Measurements from ENCODE around the gene GPS1.

The GPS1 gene

DNA sequence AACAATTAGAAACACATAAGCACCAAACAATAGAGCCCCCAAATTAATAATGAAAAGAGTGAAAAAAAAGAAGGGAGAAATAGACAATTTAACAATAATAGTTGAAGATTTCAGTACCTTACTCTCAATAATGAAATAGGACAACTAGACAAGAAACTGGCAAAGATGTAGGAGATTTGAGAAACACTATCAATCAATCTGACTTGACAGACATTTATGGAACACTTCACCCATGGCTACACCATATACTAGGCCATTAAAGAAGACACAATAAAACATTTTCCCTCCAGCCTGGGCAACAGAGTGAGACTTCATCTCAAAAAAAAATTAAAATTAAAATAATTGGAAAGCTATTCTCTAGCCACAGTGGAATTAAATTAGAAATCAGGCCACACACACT, 18.9 kb downstream of the GPS1 start:
- in situ Hi-C loops (cut with MboI; ENCODE audit: low sequenced_read_pairs) = no loop called here

DNA sequence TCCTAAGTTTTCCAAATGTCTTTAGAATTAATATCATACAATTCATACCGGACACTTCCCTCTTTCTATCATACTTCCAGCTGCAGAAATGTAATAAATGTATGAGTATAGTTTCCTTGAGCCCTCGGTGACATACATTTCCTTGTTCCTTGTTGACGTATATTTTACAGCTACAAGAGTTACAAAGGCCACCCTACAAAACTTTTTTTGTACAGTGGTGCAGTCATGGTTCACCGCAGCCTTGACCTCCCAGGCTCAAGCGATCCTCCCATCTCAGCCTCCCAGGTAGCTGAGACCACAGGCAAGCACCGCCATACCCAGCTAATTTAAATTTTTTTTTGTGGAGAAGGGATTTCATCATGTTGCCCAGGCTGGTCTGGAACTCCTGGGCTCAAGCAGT, 21.1 kb downstream of the GPS1 start:
- in situ Hi-C loops (cut with MboI; ENCODE audit: low sequenced_read_pairs) = no loop called here

DNA sequence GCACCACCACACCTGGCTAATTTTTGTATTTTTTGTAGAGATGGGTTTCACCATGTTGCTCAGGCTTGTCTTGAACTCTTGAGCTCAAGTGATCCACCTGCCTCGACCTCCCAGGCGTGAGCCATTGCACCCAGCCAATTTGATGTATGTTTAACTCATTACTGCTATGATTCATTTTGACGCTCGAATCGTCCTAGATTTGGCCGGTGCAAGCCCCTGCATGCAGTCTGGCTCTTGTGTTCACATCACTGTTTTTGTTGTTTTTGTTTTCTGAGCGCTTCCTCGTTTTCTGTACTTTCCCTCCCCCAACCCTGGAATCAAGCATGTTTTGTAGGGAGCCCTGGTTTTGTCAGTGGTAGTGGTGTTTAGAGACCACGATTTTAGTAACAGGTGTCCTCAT, 21.7 kb downstream of the GPS1 start:
- in situ Hi-C loops (cut with MboI; ENCODE audit: low sequenced_read_pairs) = no loop called here

DNA sequence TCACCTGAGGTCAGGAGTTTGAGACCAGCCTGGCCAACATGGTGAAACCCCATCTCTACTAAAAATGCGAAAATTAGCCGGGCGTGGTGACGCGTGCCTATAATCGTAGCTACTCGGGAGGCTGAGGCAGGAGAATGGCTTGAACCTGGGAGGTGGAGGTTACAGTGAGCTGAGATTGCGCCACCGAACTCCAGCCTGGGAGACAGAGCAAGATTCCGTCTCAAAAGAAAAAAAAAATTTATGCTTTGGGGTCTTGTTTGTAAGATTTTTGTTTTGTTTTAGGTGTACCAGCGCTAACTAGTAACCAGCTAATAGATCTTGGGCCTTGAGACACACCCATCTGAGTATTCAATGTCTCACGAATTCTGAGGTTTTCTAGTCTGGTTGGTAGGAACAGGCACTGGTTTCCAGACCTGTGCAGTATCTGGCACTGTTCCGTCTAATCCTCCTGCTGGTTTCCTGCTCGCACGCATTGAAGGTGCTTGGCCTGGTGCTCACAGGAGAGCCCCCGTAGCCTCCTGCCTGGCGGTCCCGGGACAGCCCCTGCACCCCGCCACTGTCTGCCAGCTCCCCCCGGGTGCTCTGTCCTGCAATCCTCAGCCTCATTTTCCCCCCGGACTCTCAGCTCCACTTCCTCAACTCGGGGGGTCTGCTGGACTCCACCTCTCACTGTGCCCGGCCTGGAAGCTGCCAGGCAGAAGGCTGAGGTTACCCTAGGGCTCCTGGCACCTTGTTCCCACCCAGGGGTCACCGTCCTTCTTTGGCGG, 24.5 kb downstream of the GPS1 start:
- in situ Hi-C loops (cut with MboI; ENCODE audit: low sequenced_read_pairs) = no loop called here

DNA sequence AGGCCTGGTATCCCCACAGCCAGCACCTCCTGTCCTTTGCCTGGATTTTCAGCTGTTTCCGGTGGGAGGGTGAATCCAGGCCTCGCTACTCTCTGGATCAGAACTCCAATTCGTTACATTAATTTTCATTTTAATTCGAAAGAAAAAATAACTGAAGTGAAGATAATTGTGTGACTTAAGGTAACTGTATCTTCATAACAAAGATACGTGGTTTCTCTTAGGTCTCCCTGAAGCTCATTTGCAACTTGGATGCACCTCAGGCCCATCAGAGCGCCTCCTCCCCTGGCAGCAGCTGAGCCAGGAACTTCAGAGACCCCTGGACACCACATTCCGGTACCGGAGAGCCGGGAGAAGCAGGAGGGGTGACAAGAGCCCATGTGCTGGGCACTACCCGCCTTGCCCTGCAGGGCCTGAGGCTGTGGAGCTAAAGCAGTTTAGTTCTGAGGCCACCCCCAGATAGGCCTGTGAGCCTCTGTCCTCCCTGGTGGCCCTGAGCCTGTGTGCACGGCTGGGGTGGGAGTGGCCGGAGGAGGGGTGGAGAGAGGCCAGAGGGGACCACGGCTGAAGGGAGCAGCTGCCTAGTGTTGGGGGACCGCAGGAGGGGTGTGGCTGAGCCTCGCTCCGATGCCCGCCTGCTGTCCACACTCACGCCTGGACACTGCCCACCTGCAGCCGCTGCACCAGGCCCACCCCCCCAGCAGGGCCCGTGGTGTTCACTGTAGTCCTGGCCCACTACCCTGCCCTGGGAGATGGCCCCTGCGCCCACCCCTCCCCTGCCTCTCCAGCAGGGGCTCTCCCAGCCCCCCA, 25.3 kb downstream of the GPS1 start:
- in situ Hi-C loops (cut with MboI; ENCODE audit: low sequenced_read_pairs) = no loop called here

DNA sequence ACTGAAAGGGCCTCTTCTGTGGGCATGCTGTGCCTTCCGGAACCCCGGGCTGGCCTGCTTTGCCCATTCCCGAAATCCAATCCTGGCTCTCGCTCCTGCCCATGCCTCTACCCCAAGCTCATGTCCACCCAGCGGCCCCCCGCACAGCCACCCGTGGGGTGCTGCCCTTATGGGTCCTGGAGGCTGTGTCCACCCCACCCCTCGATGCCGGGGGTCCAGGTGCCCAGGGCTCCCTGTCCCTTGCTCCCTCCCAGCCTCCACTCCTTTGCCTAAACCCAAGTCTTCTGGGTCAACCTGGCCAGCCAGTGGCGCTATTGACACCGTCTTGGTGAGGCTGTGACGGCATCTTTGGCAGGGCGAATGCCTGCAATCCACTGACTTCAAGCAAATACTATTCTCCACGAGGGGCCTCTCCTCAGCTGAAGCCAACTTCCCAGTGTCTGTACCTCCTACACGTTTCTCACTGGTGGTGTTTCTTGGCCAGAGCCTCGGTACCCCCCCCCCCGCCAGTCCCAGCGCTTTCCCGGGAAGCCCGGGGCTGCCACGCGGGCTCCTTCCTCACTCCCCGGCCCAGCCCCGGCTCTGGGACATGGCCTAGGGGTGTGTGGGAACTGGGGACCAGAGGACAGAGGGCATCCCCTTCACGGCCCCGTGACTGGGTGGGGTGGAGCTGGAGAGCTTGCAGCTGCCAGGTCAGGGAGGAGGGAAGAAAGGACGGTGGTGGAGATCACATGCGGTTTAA, 26.1 kb downstream of the GPS1 start:
- in situ Hi-C loops (cut with MboI; ENCODE audit: low sequenced_read_pairs) = no loop called here

DNA sequence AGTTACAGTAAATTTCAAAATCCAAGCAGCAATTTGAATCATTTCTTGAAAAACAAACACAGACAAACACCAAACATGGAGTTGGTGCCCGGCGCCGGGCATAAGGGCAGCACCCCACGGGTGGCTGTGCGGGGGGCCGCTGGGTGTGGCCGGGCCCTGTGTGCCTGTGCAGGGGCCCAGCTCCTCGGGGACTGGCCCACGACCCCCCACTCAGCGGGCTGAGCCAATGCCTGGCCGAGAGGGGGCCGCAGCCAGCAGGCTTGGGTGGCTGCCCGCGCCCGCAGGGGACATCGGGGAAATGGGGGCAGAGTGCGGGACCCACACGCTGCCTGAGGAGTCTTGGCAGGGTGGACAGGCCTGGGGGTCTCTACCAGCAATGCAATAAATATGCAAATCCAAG, 26.7 kb downstream of the GPS1 start:
- in situ Hi-C loops (cut with MboI; ENCODE audit: low sequenced_read_pairs) = no loop called here

DNA sequence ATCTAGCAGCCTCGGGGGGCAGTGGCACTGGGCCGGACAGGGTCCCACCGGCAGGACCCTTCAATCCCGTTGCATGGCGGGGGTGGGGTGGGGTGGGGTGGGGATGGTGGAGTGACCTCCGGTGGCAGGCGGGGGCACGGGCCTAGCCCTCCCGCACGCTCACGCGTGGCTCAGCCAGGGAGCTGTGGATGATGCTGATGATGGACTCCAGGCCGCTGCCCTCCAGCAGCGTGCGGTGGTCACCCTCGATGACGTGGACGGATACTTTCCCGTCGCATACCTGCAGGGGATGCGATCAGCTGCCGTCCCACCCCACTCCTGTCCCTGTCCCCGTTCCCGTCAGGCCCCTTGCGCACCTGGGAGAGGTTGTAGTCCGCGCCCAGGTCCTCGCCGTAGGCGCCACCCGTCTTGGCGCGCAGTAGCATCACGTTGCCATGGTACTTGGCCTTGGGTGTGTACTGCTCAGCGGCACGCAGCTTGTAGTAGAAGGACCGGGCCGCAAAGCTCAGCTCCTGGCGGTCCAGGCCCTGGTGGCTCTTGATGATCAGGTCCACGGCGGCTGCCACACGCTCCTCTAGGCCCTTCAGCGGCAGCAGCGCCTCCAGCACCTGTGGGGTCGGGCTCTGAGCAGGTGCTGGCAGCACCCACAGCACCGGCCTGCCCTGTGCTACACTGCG, 27.4 kb downstream of the GPS1 start:
- in situ Hi-C loops (cut with MboI; ENCODE audit: low sequenced_read_pairs) = no loop called here

DNA sequence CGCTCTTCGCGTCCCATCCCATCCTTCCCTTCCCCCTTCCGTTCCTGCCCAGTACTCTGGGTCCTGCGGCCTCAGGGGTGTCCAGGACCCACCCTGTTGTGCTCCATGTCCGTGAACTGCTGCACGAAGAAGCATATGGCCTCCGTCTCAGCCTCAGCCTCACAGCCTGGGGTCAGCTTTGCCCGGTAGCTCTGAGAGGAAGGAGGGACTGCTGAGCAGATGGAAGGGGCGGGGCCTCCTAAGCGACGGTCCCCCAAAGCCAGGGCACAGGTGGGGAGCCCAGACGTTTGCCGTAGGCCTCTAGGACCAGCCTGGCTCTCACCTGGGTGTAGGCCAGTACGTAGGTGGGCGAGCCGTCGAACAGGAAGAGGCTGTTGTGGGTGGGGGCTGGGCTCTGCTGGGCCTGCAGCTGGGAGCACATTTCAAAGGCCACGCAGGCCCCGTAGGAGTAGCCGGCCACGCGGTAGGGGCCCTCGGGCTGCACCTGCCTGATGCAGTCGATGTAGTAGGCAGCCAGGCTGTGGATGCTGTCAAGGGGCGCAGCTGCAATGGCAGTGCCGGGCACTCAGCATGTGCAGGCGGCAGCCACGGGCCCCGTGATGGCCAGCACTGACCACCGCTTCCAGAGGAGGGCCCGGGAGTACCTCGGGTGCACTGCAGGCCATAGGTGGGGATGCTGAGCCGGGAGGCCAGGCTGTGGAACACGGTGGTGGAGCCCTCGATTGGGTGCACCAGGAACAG, 28.5 kb downstream of the GPS1 start:
- in situ Hi-C loops (cut with MboI; ENCODE audit: low sequenced_read_pairs) = no loop called here

DNA sequence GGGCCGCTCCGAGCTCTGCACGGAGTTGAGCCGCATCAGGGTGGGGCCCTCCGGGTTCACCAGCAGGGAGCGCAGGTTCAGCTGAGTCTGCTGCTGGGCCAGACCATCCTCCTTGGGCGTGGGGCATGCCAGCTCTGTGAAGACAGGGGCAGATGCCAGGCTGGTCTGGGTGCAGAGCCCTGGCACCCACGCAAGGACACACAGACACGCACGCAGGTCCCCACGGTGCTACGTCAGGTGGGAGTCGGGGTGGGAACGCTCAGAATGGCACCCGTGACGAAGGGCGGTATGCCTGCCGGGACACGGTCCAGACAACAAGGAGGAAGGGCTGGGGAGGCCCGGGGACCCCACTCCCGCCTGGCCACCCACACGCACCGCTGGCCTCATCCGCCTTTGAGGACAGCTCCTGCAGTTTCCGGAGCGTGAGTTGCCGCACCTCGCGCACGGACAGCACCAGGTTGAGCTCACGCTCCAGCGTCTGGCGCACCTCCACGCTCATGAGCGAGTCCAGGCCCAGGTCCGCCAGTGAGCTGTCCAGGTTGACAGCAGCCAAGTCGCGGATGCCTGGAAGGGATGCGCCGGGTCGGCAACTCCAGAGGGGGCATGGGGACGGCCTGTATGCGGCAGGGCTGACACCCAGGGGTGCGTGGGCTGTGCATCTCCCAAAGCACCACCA, 29.2 kb downstream of the GPS1 start:
- in situ Hi-C loops (cut with MboI; ENCODE audit: low sequenced_read_pairs) = no loop called here

DNA sequence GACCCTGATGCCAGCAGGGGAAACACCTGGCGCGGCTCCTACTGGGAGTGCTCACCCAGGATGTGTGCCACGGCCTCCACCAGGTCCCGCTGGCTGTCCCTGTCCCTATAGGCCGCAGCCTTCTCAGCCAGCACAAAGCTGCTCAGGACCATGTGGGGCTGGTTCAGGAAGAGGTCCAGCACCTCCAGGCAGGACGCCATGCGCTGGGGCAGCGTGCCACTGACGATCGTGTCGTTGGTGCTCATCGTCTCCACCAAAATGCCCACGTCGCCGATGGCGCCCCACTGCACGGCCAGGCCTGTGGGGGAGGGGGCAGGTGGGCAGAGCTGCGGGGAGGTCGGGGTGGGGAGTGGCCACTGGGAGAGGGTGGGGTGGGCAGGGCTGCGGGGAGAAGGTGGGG, 29.8 kb downstream of the GPS1 start:
- in situ Hi-C loops (cut with MboI; ENCODE audit: low sequenced_read_pairs) = no loop called here

DNA sequence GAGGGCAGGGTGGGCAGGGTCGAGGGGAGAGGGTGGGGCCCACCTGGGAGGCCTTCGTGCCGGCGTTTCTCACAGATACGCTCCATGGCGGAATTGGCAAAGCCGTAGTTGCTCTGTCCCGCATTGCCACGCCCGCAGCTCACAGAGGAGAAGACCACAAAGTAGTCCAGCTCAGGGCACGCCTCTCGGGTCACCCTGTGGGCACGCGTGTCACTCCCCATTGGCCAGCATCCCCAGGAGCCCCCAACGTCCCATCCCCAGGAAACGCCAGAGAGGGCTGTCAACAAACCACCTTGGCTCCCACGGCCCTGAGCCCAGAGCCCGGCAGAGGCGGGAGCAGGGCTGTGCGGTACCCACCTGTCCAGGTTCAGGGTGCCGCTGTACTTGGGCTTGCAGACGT, 30.3 kb downstream of the GPS1 start:
- in situ Hi-C loops (cut with MboI; ENCODE audit: low sequenced_read_pairs) = no loop called here

DNA sequence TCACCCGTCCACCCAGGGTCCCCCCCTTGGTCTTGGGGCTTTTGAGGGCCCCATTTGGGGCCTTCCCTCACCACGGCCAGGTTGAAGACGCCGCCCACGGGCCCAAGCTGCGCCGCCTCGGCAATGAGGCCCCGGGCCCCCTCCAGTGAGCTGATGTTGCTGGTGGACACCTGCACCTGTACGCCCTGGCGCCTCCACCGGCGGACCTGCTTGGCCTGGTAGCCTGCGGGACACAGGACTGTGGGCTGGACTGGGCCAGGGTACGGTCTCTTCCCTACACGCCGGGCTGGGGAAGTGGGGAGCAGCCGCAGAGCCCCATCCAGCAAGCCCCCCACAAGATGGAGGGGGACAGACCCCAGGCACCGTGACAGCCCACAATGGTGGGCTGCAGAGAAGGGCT, 30.8 kb downstream of the GPS1 start:
- in situ Hi-C loops (cut with MboI; ENCODE audit: low sequenced_read_pairs) = no loop called here

DNA sequence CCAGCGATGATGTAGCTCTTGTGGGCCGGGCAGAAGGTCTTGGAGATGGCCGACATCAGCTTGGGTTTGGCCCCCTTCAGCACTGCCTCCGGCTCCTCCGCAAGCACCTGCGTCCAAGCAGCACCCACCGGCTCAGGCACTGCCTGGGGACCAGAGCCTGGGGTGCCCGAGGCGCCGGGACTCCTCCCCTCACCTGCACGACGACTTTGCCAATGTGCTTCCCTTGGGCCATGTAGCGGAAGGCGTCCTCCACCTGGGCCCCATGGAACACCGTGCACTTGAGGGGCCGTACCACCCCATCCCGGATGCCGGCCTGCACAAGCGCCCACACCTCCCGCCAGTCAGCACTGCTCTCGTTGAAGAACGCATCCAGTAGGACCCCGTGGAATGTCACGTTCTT, 31.3 kb downstream of the GPS1 start:
- in situ Hi-C loops (cut with MboI; ENCODE audit: low sequenced_read_pairs) = no loop called here

DNA sequence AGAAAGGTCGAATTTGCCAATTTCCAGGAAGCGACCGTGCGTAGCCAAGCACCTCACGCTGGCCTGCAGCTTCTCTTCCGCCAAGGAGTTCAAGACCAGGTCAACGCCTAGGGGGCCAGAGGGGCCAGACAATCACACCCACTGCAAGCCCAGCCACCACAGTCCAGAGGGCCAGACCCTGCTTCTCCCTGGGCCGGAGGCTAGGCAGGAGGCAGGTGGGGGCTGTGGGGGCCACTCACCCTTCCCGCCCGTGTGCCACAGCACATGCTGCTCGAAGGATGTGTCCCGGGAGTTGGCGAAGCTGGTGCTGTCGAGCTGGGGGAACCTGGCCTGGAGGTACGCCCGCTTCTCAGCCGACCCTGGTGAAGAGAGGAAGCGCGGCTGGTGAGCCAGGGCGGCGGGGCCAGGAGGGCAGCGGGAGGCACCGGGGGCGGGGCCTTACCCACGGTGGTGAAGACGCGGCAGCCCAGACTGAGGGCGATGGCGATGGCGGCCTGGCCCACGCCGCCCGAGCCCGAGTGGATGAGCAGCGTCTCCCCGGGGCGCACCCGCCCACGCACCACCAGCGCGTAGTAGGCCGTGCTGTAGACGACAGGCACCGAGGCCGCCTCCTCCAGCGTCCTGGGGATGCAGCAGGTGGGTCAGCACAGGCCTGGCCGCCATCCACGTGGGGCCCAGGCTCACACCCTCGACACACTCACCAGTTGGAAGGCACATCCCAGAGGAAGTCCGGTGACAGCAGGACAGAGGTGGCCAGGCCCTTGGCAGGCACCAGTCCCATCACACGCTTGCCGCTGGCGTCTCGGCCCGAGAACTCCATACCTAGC, 32.0 kb downstream of the GPS1 start:
- in situ Hi-C loops (cut with MboI; ENCODE audit: low sequenced_read_pairs) = no loop called here

DNA sequence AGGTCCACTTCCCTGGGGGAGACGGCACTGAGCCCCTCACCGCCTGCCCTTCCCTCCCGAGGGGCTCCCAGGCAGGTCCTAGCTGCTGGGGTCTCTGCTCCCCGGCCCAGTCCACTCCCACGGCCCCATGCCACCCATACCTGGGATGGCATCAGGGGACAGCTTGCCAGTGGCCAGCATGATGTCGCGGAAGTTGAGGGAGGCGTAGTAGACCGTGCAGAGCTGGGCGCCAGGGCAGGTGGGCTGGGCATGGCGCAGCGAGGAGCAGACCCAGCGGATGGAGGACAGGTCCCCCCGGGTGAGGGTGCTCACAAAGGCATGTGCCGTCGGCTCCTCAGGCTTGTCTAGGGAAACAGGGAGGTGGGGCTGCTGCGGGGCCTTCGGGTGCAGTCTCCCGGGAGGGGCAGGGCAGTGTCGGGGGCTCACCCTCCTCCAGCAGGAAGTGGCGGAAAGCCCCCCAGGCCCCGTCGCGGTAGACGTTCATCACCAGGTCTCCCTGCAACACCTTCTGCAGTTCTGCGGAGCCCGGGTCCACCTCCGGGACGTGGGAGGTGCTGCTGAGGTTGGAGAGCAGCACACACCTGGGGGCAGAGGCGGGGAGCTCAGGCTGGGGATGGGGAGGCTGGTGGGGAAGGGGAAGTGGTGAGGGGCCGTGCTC, 32.8 kb downstream of the GPS1 start:
- in situ Hi-C loops (cut with MboI; ENCODE audit: low sequenced_read_pairs) = no loop called here

DNA sequence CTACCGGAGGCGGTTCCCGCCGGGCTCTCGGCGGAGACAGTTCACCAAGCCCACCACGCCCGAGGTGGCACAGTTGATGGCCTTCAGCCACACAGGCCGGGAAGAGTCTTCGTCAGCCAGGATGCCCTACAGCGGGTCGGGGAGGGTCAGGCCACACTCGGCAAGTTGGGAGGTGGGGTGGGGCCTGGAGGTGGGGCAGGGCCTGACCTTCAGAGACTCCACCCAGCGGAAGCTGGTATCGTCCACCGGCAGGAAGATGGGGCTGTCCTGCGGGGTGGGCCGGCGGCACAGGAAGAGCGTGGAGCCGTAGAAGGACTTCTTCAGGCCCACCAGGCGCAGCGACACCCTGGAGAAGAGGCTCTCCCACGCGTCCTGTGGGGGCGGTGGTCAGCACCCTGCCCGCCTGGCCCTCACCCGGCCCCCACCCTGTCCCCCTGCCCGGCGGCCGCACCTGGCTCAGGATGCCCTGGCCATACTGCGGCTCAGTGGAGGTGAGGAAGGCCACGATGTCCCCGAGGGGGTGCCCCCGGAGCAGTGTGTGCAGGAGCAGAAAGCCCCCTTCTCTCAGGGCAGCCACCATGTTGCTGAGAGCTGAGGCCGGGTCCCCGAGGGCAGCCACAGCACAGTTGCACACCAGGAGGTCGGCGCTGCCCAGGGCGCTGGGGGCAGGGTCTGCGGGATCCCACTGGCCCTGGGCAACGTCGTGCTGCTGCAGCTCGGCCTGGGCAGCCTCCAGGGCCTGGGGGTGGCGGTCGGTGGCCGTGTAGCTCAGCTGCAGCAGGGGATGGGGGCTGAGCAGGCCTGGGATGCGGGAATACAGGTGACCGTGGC, 33.5 kb downstream of the GPS1 start:
- in situ Hi-C loops (cut with MboI; ENCODE audit: low sequenced_read_pairs) = no loop called here
